ENCODE data around the gene RAPGEF1. TPM values are rescaled to one million over a fixed set of nuclear protein-coding genes. Genes with fewer than 3 reads are reported as not detected.

The RAPGEF1 gene
- total and polyA plus RNA-seq, 2 of the 13 experiments (the other 11 are each of a cell fraction or from before 2014, with no cell fraction given), result 21.2 to 38.9 TPM

DNA sequence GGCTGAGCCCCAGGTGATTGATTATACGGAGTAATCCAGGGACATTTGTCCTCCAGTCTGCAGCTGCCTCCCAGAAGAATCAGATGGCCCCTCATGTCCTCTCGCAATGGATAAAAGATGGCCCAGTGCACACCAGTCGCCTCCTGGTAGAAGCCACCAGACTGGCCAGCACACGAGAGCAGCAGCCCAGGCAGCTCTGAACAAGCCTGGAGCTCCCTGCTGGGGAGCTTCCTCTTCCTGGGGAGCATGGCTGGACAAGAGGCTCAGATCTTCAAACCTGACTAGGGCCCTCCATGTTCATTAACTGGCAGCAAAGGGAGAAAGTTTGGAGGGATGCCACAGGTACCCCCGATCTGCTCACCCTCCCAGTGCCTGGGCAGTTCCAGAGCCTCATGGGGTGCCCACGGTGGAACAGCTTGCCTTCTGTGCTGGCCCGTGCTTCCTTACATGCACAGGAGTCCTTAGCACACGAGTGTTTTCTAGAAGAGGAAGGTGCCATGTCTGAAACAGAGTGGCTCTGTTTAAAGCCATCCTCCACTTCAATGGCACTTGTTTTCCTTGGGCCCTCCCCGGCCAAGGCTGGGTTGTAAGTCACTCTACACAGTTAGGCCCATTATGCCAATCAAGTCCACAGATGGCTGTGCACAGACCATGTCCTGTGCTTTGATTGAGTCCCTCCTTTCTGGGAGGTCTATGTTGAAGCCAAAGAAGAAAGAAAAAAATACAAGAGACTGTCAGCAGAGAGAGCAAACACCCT is 118.9 kb downstream of the RAPGEF1 start (continued):
- TF ChIP-seq FIP1L1 (IDR thresholded peaks at IDR 0.05; ENCODE audit: borderline replicate concordance, insufficient read depth, low read depth, low read length) (no peak), ZNF563 (CRISPR knock-in tag; IDR thresholded peaks at IDR 0.05) (no peak), ZNF446 (CRISPR knock-in tag; IDR thresholded peaks at IDR 0.05) (no peak), NR1H2 (CRISPR knock-in tag; IDR thresholded peaks at IDR 0.05; ENCODE audit: borderline replicate concordance, low read depth) (no peak), GABPB1 (CRISPR knock-in tag; IDR thresholded peaks at IDR 0.05) (no peak), REPIN1 (CRISPR knock-in tag; IDR thresholded peaks at IDR 0.05; ENCODE audit: borderline replicate concordance, low read depth) (no peak), SP5 (CRISPR knock-in tag; IDR thresholded peaks at IDR 0.05; ENCODE audit: borderline replicate concordance, low read depth) (no peak), ZNF460 (CRISPR knock-in tag; IDR thresholded peaks at IDR 0.05; ENCODE audit: borderline replicate concordance) (no peak)
- TF ChIP-seq, protein P1, sequence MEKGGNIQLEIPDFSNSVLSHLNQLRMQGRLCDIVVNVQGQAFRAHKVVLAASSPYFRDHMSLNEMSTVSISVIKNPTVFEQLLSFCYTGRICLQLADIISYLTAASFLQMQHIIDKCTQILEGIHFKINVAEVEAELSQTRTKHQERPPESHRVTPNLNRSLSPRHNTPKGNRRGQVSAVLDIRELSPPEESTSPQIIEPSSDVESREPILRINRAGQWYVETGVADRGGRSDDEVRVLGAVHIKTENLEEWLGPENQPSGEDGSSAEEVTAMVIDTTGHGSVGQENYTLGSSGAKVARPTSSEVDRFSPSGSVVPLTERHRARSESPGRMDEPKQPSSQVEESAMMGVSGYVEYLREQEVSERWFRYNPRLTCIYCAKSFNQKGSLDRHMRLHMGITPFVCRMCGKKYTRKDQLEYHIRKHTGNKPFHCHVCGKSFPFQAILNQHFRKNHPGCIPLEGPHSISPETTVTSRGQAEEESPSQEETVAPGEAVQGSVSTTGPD (CRISPR knock-in tag; IDR thresholded peaks at IDR 0.05), result no peak
- TF ChIP-seq, protein P2, sequence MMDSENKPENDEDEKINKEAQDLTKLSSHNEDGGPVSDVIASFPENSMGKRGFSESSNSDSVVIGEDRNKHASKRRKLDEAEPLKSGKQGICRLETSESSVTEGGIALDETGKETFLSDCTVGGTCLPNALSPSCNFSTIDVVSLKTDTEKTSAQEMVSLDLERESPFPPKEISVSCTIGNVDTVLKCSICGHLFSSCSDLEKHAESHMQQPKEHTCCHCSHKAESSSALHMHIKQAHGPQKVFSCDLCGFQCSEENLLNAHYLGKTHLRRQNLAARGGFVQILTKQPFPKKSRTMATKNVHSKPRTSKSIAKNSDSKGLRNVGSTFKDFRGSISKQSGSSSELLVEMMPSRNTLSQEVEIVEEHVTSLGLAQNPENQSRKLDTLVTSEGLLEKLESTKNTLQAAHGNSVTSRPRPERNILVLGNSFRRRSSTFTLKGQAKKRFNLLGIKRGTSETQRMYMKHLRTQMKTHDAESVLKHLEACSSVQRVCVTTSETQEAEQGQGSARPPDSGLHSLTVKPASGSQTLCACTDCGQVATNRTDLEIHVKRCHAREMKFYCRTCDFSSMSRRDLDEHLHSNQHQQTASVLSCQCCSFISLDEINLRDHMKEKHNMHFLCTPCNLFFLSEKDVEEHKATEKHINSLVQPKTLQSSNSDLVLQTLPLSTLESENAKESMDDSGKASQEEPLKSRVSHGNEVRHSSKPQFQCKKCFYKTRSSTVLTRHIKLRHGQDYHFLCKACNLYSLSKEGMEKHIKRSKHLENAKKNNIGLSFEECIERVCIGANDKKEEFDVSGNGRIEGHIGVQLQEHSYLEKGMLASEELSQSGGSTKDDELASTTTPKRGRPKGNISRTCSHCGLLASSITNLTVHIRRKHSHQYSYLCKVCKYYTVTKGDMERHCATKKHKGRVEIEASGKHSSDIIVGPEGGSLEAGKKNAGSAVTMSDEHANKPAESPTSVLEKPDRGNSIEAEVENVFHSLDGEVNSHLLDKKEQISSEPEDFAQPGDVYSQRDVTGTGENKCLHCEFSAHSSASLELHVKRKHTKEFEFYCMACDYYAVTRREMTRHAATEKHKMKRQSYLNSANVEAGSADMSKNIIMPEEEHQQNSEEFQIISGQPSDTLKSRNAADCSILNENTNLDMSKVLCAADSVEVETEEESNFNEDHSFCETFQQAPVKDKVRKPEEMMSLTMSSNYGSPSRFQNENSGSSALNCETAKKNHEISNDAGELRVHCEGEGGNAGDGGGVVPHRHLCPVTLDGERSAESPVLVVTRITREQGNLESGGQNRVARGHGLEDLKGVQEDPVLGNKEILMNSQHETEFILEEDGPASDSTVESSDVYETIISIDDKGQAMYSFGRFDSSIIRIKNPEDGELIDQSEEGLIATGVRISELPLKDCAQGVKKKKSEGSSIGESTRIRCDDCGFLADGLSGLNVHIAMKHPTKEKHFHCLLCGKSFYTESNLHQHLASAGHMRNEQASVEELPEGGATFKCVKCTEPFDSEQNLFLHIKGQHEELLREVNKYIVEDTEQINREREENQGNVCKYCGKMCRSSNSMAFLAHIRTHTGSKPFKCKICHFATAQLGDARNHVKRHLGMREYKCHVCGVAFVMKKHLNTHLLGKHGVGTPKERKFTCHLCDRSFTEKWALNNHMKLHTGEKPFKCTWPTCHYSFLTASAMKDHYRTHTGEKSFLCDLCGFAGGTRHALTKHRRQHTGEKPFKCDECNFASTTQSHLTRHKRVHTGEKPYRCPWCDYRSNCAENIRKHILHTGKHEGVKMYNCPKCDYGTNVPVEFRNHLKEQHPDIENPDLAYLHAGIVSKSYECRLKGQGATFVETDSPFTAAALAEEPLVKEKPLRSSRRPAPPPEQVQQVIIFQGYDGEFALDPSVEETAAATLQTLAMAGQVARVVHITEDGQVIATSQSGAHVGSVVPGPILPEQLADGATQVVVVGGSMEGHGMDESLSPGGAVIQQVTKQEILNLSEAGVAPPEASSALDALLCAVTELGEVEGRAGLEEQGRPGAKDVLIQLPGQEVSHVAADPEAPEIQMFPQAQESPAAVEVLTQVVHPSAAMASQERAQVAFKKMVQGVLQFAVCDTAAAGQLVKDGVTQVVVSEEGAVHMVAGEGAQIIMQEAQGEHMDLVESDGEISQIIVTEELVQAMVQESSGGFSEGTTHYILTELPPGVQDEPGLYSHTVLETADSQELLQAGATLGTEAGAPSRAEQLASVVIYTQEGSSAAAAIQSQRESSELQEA (CRISPR knock-in tag; IDR thresholded peaks at IDR 0.05; ENCODE audit: not compliant biosample characterization), result no peak
